GM21576 (cell line): ENCODE results near the gene JADE1.
A peak's percentile ranks its signal among the peaks of the same experiment; 100 is the strongest.

Source experiments
- ATAC-seq: cut with Tn5 transposase; IDR thresholded peaks from one replicate; pipeline ENCODE4 v1.9.1; 2021; ENCODE audit warnings: mild to moderate bottlenecking, moderate library complexity; ENCODE audit not compliant: unreplicated experiment

The JADE1 gene

DNA sequence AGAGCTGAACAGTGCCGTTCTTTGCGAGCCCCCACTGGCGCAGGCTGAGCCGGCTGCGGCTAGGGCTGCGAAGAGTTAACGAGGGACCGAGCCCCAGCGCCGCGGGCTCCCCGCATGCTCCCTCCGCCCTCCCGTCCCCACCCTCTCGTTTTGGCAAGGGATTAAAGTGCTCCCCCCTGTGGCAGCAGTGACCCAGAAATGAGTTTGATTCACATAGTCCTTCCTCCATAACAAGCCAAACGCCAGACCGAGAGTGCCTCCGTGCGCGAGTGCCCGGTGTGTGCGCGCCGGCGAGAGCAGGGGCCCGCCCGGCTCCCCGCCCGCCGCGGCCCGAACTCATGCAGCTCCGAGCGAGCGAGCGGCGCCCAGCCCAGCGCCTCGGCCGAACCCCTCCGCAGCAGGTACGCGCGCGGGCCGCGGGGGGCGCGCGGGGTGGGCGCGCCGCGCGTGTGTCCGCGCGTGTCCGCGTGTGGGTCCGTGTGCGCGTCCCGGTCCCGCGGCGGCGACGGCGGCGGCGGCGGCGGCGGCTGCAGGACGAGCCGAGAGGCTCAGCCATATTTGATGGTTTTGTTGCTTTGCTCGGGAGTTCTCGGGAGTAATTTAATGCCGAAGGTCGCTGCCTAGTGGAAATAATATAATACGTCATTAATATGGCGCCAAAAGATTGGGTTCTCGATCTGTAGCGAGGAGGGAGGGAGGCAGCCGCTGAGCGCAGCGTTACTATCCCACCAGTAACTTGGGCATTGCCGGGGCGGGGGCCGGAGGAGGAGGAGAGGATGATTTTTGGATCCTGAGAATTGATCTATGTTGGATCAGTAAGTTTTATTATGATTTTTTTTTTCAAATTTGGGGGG is at the start of gene JADE1:
Gene JADE1 (plus strand): TSS at position 224 of the 854 bp plus-strand sequence. CDS start 22,059 bp downstream, outside the sequence.
- peak; percentile 41 for ATAC-seq

DNA sequence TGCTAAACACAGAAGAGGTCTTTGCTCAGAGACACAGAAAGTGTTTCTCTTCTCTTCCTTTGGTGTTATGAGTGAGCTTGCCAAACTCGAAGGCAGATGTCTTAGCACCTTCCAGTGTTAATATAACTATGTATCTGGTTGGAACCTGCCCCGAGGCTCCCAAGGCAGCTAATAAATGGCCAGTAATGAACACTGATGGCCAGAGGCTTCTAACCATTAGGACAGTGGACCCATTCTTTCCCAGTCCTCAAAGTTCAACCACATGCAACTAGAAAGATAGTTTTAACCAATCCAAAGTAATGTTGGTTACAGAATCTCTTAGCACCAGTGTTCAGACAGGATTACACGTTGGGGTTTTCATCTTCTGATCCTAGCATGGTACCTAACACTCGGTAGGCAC is 42.7 kb upstream of the JADE1 start:
- ATAC-seq, result no peak

DNA sequence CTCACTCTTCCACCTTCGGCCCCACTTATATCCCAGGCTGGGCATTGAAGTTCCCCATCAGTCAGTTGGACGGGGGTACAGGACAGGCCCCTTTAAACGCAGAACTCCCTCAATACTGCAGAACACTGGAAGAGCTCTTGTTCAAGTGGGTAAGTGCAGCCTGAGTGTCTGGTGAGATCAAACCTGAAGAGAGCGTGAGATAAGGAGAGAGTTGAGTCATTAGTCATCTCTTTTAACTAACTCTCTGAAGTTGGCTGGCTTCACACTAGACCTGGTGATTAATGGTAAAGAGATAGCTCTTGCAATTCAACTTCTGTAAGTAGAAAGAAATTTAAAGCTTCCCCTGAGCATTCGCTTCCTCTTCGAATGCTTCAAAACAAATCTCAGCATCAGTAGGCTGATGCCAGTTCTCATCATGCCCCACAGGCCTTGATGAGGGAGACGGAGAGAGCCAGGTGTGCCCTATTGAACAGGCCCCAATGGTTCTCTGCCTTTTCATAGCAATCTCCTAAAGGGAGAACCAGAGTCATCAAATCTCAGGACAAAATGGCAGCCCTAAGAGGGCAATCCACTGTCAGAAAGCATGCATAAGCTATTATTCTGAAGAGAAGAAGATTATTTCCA is 41.0 kb upstream of the JADE1 start:
- no peak for ATAC-seq

GRCh38 chr4:128769011-128769410 is 40.5 kb upstream of the JADE1 start:
- no peak for ATAC-seq

- ATAC-seq, result no peak
These were observed 38.7 kb upstream of the JADE1 start for GRCh38 chr4:128770807-128771206.

DNA sequence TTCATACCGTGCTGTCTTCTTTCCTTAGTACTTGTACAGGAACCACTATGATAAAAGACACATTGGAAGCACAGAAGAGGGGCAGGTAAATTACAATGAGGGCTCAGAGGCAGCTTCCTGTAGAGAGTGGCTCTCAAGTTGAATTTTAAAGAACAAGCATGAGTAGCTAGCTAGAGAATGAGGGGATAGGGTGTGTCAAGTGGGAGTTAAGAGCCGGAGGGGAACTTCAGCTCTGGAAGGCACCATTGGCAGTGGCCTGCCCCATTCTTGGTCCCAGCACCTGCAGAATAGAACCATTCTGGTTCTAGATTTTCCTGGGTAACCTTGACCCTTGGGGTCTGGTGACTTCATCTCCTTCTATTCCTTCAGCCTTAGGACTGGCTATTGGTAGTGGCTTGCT is 34.0 kb upstream of the JADE1 start:
- ATAC-seq, result no peak

DNA sequence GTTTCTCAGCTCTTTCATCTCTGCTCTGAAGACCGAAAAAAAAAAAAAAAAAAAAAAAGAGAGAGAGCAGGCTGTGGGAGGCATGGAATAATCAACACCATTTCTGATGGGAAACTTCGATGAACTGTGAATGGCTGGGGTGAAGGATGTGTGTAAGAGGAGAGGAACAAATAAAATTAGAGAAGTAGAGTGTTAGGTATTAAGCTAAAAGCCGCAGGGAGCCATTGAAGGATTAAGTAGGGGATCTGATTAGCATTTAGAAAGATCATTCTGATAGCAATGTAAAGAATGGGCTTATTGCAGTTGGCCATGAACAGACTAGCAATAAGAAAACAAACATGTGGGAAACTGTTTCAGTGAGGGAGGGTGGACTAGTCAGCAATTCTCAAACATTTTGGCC is 33.6 kb upstream of the JADE1 start:
- no peak for ATAC-seq

DNA sequence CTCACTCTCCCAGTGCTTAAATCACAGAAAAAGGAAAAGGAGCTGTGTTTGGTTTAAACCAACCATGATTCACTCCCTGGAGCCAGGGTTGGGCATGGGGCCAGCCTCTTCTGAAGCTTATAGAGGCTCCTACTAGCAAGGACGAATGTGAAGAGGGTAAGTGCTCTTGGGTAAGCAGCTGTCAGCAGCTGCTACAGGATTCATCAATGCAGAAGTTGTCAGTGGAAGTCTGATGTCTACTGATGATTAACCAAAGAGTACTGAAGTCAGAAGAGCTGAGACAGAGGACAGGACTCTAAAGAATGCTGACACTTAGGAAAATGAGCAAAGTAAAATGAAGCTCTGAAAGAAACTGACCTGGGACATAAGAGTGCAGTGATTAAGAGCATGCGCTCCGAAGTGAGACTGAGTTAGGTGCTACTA is 32.7 kb upstream of the JADE1 start:
- no peak for ATAC-seq

- ATAC-seq, result no peak
These were observed 28.8 kb upstream of the JADE1 start for GRCh38 chr4:128780688-128781087.

DNA sequence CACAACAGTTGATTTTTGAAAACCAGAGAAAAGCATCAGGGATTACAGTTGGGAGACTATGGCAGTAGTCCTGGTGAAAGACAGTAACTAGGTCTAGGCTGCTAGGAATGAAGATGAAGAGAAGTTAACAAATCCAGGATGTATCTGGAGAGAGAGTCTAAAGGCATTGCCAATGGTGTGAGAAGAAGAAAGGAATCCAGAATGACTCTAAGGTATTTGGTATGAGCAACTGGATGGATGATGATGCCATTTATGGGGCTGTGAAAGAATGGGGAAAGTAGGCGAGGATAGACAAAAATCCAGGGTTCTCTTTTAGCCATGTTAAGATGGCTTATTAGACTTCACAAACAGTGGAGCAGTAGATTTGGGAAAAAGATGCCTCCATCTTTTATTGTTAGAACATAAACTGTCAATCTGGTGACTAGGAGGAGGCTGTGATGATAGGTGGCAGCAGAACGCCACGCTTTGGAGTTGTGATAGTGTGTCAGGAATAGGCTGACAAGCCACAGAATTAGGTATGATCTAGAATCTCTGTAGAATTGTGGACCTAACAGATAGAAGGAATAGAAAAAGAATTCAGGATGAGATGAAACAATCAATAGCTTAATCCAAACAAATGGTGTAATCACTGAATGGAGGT is 27.3 kb upstream of the JADE1 start:
- no peak for ATAC-seq

DNA sequence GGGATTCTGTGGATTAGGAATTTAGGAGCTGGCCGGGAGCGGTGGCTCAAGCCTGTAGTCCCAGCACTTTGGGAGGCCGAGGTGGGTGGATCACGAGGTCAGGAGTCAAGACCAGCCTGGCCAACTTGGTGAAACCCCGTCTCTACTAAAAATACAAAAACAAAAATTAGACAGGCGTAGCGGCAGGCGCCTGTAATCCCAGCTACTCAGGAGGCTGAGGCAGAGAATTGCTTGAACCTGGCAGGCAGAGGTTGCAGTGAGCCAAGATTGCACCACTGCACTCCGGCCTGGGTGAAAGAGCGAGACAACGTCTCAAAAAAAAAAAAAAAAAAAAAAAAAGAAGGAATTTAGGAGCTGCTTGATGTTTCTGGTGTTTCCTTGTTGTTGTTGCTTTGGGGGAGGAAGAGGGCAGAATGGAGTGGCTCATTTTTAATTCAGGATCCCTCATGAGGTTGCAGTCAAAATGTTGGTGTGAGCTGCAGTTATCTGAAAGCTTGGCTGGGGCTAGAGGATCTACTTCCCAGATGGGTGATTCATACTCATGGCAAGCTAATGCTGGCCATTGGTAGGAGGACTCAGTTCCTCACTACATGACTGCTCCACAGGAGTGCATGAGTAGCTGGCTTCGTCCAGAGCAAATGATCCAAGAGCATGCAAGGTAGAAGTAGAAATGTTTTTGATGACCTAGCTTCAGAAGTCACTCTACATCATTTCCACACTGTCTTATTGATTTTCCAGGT is 26.5 kb upstream of the JADE1 start:
- no peak for ATAC-seq

DNA sequence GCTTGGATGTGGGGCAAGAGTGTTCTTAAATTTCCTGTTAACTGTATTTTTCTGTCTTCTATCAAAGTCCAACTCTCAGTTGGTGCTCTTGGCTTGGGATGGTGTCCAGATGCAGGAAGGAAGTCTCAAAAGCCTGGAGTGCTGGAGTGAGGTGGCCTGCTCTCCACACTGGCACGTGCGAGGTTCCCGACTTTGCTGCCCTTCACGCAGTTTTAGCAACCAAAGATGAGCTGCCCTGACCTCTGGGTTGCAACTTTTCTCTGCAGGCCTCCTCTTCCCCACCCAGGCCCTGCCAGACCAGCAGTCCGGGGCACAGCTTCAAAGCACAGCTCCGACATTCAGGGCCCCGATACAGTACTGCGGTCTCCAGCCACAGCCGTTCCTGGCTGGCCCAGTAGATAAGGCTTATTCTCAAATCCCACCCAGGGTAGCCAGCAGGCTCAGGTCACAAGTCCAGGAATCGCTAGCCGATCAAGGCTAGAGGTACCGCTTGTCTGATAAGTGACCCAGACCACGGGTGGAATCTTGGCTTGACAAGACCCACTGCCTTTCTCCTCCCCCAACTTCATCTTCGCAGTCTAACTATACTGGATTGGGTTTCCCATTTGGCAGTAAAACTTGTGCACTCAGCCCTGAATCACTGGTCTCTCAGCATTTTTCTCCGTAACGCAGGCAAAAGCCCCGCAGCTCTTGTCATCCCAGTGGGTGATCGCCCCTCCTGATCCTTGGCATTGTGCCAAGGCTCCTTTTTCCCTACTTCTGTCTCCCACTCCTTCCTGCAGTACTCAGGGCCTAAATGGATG is 21.8 kb upstream of the JADE1 start:
- ATAC-seq, result no peak

DNA sequence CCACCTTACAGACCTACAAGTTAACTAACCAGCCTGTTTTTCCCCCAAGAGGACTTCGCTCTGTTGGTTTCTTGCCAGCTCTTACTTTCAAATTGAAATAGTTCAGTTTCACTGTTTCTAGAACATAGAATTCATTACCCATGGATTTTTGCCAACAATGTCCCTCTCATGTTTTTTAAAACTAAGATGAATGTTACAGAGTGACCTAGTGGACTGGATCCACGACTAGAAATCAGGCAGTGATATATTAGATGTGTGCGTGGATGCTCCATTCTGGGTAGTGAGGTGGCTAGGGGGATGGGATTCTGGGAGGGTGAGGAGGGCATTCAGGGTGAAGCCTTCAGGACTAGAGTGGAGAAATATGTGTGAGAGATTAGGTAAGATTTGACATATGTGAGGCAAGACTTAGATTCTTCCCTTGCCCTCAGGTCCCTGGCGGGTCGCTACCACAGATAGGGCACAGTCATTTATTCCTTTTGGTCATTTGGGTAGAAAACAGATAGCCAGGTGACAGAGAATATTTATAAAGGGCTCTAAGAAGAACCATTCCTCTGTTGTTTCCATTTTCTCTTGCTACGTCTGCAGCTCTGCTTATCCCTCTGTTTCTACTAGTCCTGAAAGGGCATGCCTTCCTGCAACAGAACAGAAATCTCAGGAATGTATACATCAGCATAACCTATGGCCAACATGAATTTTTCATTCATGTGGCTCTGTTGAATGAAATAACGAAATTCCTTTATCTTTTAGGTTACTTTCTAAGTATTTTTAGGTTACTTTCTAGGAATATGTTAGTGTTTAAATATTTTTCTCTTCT is 15.4 kb upstream of the JADE1 start:
- no peak for ATAC-seq

DNA sequence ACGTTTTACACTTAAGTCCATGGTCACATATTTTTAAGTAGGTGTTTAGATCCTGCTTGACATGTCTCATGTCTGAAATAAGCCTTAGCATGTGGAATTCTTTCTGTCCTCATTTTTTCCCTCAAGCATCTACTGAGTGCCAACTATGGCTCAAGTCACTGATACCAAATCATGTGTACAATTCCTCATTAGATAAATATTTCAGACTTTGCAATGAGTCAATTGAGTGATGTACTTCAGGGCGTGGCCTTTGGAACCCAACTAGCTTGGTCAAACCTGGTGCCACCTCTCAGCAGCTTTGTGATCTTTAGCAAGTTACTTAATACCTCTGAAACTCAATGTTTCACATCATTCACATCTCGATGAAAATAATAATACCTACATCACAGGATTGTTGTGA is 12.6 kb upstream of the JADE1 start:
- ATAC-seq, result no peak

- ATAC-seq, result no peak
These were observed 9.2 kb upstream of the JADE1 start for GRCh38 chr4:128800284-128800683.

- no peak for ATAC-seq
These were observed 8.7 kb upstream of the JADE1 start for GRCh38 chr4:128800701-128801284.

- no peak for ATAC-seq
These were observed 6.5 kb upstream of the JADE1 start for GRCh38 chr4:128802680-128803628.

GRCh38 chr4:128803783-128804182 is 5.7 kb upstream of the JADE1 start:
- peak; percentile 53 for ATAC-seq
